HG03095 (cell line): ENCODE measurements around the gene RPL27.

Experiments used
- ATAC-seq: cut with Tn5 transposase; IDR thresholded peaks from one replicate; pipeline ENCODE4 v1.9.1; 2021; ENCODE audit warnings: moderate library complexity; ENCODE audit not compliant: unreplicated experiment

Gene RPL27

DNA sequence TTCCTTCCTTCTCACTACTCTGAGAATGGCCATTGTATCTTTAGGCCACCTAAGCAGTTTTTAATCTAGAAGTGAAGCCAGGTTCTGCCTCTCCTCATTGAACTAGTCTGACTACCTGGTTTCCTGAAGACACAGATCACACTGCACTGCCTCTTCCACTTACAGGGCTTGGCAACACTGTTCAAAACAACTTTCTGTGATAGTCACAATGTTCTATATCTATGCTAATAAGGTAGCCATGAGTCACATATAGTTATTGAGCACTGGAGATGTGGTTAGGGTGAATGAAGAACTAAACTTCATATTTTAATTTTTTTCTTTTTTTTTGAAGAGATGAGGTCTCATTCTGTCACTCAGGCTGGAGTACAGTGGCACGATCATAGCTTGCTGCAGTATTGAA lies 53.8 kb downstream of the RPL27 start:
- ATAC-seq, result no peak
